NCI-H226 (cell line): ENCODE measurements around the gene DTWD2.
"Not testable (repeated sequence)": the region's sequence is repeated elsewhere in the genome, so short reads cannot be mapped to it uniquely, and the experiment has no call there.

Experiments used
- DNase-seq: peaks from one replicate; pipeline ENCODE4 v3.0.0-alpha.2; 2015

The DTWD2 gene

GRCh38 chr5:118946138-118946800 lies 42.1 kb downstream of the DTWD2 start:
- DNase-seq = no peak

GRCh38 chr5:118937393-118938061 lies 50.8 kb downstream of the DTWD2 start:
- DNase-seq = no peak

GRCh38 chr5:118933703-118934102 lies 54.6 kb downstream of the DTWD2 start:
- no peak for DNase-seq

- DNase-seq = no peak
Observed at GRCh38 chr5:118931564-118931963, 56.8 kb downstream of the DTWD2 start.

- DNase-seq = no peak
Observed at GRCh38 chr5:118924006-118924389, 64.3 kb downstream of the DTWD2 start.

- no peak for DNase-seq
Observed at GRCh38 chr5:118923295-118924005, 64.9 kb downstream of the DTWD2 start.

- DNase-seq = no peak
Observed at GRCh38 chr5:118921866-118922265, 66.5 kb downstream of the DTWD2 start.

- no peak for DNase-seq
Observed at GRCh38 chr5:118919016-118919415, 69.3 kb downstream of the DTWD2 start.

- DNase-seq = no peak
Observed at GRCh38 chr5:118918232-118918631, 70.1 kb downstream of the DTWD2 start.

GRCh38 chr5:118907536-118907935 lies 80.8 kb downstream of the DTWD2 start:
- not testable (repeated sequence) for DNase-seq

- no peak for DNase-seq
Observed at GRCh38 chr5:118906947-118907346, 81.4 kb downstream of the DTWD2 start.

GRCh38 chr5:118905196-118905595 lies 83.2 kb downstream of the DTWD2 start:
- DNase-seq = no peak

GRCh38 chr5:118902656-118903438 lies 85.5 kb downstream of the DTWD2 start:
- no peak for DNase-seq

GRCh38 chr5:118894709-118895108 lies 93.6 kb downstream of the DTWD2 start:
- DNase-seq = no peak

- DNase-seq = no peak
Observed at GRCh38 chr5:118891252-118891651, 97.1 kb downstream of the DTWD2 start.

GRCh38 chr5:118889165-118889564 lies 99.2 kb downstream of the DTWD2 start:
- DNase-seq = no peak

- no peak for DNase-seq
Observed at GRCh38 chr5:118888556-118888955, 99.8 kb downstream of the DTWD2 start.

- DNase-seq = no peak
Observed at GRCh38 chr5:118883362-118883761, 105.0 kb downstream of the DTWD2 start.

GRCh38 chr5:118882666-118883065 lies 105.7 kb downstream of the DTWD2 start:
- no peak for DNase-seq

GRCh38 chr5:118876852-118877251 lies 111.5 kb downstream of the DTWD2 start:
- not testable (repeated sequence) for DNase-seq

GRCh38 chr5:118875131-118875530 lies 113.2 kb downstream of the DTWD2 start:
- DNase-seq = no peak

GRCh38 chr5:118873417-118873816 lies 114.9 kb downstream of the DTWD2 start:
- no peak for DNase-seq

- peak; percentile 8 for DNase-seq
Observed at GRCh38 chr5:118863345-118863744, 125.0 kb downstream of the DTWD2 start.
